Panc1 (cell line): ENCODE results near the gene ABHD16B.

ENCODE experiments used
- POLR2AphosphoS5 ChIP-seq: IDR thresholded peaks from 2 replicates; pipeline ENCODE4 v1.6.1; 2012; ENCODE audit warnings: mild to moderate bottlenecking, low read depth, low read length, moderate library complexity
- TCF7L2 ChIP-seq: IDR thresholded peaks from 2 replicates; pipeline ENCODE4 v1.6.1; 2011; ENCODE audit warnings: mild to moderate bottlenecking, low read depth, low read length, inconsistent platforms
- TF ChIP-seq, protein P1 (sequence below): fragments of 450-650 bp; IDR thresholded peaks from 2 replicates; pipeline ENCODE4 v1.5.1; 2017; ENCODE audit warnings: mild to moderate bottlenecking

DNA sequence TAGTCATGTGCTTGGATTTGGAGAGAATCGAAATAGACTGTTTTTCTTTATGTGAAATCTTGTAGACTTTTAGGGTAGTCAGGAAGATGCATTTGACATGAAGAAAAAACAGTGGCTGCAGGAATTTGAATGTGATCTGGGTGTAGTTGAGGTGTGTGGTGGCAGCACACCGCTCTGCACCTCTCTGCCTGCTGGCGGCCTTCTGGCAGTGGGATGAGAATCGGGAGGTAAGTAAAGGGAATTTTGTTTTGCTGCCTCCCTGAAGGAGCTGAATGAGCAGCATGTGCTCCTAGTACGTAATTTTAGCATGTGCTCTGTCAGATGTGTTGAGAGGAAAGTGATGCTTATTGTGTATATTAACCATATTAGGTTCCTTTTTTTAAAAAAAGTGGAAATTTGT lies 7.0 kb downstream of the ABHD16B start:
- TF ChIP-seq, protein P1, sequence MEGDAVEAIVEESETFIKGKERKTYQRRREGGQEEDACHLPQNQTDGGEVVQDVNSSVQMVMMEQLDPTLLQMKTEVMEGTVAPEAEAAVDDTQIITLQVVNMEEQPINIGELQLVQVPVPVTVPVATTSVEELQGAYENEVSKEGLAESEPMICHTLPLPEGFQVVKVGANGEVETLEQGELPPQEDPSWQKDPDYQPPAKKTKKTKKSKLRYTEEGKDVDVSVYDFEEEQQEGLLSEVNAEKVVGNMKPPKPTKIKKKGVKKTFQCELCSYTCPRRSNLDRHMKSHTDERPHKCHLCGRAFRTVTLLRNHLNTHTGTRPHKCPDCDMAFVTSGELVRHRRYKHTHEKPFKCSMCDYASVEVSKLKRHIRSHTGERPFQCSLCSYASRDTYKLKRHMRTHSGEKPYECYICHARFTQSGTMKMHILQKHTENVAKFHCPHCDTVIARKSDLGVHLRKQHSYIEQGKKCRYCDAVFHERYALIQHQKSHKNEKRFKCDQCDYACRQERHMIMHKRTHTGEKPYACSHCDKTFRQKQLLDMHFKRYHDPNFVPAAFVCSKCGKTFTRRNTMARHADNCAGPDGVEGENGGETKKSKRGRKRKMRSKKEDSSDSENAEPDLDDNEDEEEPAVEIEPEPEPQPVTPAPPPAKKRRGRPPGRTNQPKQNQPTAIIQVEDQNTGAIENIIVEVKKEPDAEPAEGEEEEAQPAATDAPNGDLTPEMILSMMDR, result no peak
- TF ChIP-seq TCF7L2 (no peak), POLR2AphosphoS5 (no peak)
